Midbrain (tissue), 1 donor: ENCODE results near the gene MYEOV.

ENCODE experiments used
- DNase-seq: peaks from one replicate; lab custom pipeline; 2025; lab: John Stamatoyannopoulos, UW

MYEOV gene

GRCh38 chr11:69286374-69287371, 7.3 kb upstream of the MYEOV start:
- no peak for DNase-seq

GRCh38 chr11:69287968-69288882, 5.7 kb upstream of the MYEOV start:
- no peak for DNase-seq

- DNase-seq, result no peak
These were observed 5.1 kb upstream of the MYEOV start for GRCh38 chr11:69288883-69289242.

- DNase-seq, result no peak
These were observed 3.1 kb upstream of the MYEOV start for GRCh38 chr11:69290806-69291205.

GRCh38 chr11:69291459-69292110, 2.4 kb upstream of the MYEOV start:
- DNase-seq, result no peak

GRCh38 chr11:69292221-69292648, 1.7 kb upstream of the MYEOV start:
- DNase-seq, result no peak

GRCh38 chr11:69293087-69293486, 868 bp upstream of the MYEOV start:
- no peak for DNase-seq

- no peak for DNase-seq
These were observed 670 bp downstream of the MYEOV start for GRCh38 chr11:69294571-69295078.

- DNase-seq, result no peak
These were observed 1.4 kb downstream of the MYEOV start for GRCh38 chr11:69295079-69295994.

GRCh38 chr11:69295995-69296889, 2.3 kb downstream of the MYEOV start:
- no peak for DNase-seq

- DNase-seq, result peak; percentile 53
These were observed 3.2 kb downstream of the MYEOV start for GRCh38 chr11:69296890-69297786.

- no peak for DNase-seq
These were observed 3.9 kb downstream of the MYEOV start for GRCh38 chr11:69297787-69298266.

GRCh38 chr11:69298267-69299022, 4.5 kb downstream of the MYEOV start:
- peak; percentile 37 for DNase-seq

- DNase-seq, result no peak
These were observed 5.1 kb downstream of the MYEOV start for GRCh38 chr11:69299023-69299461.

- no peak for DNase-seq
These were observed 5.6 kb downstream of the MYEOV start for GRCh38 chr11:69299572-69299971.

- DNase-seq, result no peak
These were observed 6.4 kb downstream of the MYEOV start for GRCh38 chr11:69300120-69301060.

GRCh38 chr11:69301081-69301454, 7.1 kb downstream of the MYEOV start:
- no peak for DNase-seq
